ENCODE data around the gene BHLHA9.

DNA sequence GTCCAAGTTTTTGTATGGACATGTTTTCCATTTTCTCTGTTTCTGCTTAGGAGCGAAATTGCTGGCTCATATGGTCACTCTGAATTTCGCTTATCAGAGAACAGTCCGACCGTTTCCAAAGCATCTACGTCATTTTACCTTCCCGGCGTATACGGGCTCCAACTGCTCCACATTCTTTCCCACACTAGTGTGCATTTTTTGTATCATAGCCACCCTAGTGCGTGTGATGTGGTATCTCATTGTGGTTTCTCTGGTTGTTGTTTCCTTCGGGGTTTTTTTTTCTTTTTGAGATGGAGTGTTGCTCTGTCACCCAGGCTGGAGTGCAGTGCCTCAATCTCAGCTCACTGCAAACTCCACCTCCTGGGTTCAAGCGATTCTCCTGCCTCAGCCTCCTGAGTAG lies 31.0 kb upstream of the BHLHA9 start:
- TF ChIP-seq ZNF274 (IDR thresholded peaks at IDR 0.05; ENCODE audit: low read depth, low read length) = no peak
- no peak for TF ChIP-seq YY1 (IDR thresholded peaks at IDR 0.05; ENCODE audit: insufficient read depth, insufficient read length)
- TF ChIP-seq SUZ12 (IDR thresholded peaks at IDR 0.05; ENCODE audit: extremely low read depth, insufficient read depth, insufficient read length) = no peak

All from NT2/D1 (cell line).